Colonic mucosa (tissue), 4 donors: Measurements from ENCODE around the gene AXIN2. TPM values are rescaled to one million over a fixed set of nuclear protein-coding genes. Genes with fewer than 3 reads are reported as not detected.

Experiments
- DNase-seq: peaks from one replicate; pipeline ENCODE4 v3.0.0-alpha.2; 2020
- H3K27ac ChIP-seq: fragments of 200-600 bp; one replicate; pipeline ENCODE4 v1.8.0; 2021
- H3K27me3 ChIP-seq: fragments of 200-600 bp; one replicate; pipeline ENCODE4 v1.8.0; 2021
- H3K36me3 ChIP-seq: fragments of 200-600 bp; one replicate; pipeline ENCODE4 v1.8.0; 2021
- H3K4me1 ChIP-seq: fragments of 200-600 bp; one replicate; pipeline ENCODE4 v1.8.0; 2021; ENCODE audit warnings: mild to moderate bottlenecking
- H3K4me3 ChIP-seq: fragments of 200-600 bp; one replicate; pipeline ENCODE4 v1.8.0; 2021
- H3K9ac ChIP-seq, 2 donors: one replicate each; pipeline ENCODE4 v1.7.0; 2013; ENCODE audit warnings: control low read depth in 2 of 2, low read depth in 2 of 2, low read length in 2 of 2
- H3K9me3 ChIP-seq: fragments of 200-600 bp; one replicate; pipeline ENCODE4 v1.8.0; 2021
- CTCF ChIP-seq: fragments of 200-600 bp; IDR thresholded peaks from one replicate; pipeline ENCODE4 v1.8.0; 2022; ENCODE audit warnings: antibody characterized with exemption, mild to moderate bottlenecking
- intact Hi-C: fragments of 100-400 bp; cut with DNase I; formaldehyde crosslinking; loops from one replicate; pipeline ENCODE4 v1.14.1; 2022
- total RNA-seq, 2 donors: library from RNA; stranded (reverse); fragmentation: NEBNext Ultra II Directional in 1 of 2; extraction: Animal tissue kit (Norgen Biotek cat#: 25700) in 1 of 2; gene quantifications; one replicate each; pipeline ENCODE4 v1.2.1, GENCODE V29; 2021
- donor health status: healthy.
- donor health status: DM: no; HTN: no; CAD: no.
- donor health status: DM: no; HTN: no; CAD: no.

Gene AXIN2
- total RNA-seq, 2 donors from 2014 or later = 38.0 to 41.6 TPM

GRCh38 chr17:65567566-65567965 lies 6.1 kb upstream of the AXIN2 start:
- no peaks in the 10 kb centered on the region for H3K4me1 ChIP-seq
- H3K36me3 ChIP-seq = no peaks in the 10 kb centered on the region
- DNase-seq = no peak
- intact Hi-C loops = no loop called here
- TF ChIP-seq CTCF = no peak
- no peak overlapping the region for H3K9ac ChIP-seq
- H3K27me3 ChIP-seq = no peaks in the 10 kb centered on the region
- no peak overlapping the region for H3K27ac ChIP-seq
- H3K9me3 ChIP-seq = no peaks in the 10 kb centered on the region
- H3K4me3 ChIP-seq = no peak overlapping the region

DNA sequence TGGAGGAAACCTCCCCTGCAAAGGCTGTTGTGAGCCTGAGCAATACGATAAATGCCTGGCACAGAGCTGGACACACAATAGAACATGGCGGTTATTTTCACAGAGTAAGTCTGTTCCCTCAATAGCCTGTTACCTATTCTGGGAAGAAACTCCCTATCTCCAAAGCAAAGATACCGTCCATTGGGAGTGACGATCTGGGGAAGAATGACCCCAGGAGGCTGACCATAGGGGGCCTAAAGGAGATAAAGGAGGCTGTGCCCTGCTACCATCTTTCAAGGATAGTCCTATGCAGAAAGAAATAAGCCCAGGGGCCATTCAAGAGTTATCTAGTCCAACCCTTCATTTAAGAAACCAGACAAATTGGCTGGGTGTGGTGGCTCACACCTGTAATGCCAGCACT lies 4.1 kb upstream of the AXIN2 start:
- no peaks in the 10 kb centered on the region for H3K4me1 ChIP-seq
- no peak overlapping the region for H3K27ac ChIP-seq
- no peak for TF ChIP-seq CTCF
- H3K27me3 ChIP-seq = no peaks in the 10 kb centered on the region
- DNase-seq = no peak
- H3K36me3 ChIP-seq = no peaks in the 10 kb centered on the region
- no peak overlapping the region for H3K4me3 ChIP-seq
- H3K9ac ChIP-seq = no peak overlapping the region
- intact Hi-C loops = no loop called here
- no peaks in the 10 kb centered on the region for H3K9me3 ChIP-seq

DNA sequence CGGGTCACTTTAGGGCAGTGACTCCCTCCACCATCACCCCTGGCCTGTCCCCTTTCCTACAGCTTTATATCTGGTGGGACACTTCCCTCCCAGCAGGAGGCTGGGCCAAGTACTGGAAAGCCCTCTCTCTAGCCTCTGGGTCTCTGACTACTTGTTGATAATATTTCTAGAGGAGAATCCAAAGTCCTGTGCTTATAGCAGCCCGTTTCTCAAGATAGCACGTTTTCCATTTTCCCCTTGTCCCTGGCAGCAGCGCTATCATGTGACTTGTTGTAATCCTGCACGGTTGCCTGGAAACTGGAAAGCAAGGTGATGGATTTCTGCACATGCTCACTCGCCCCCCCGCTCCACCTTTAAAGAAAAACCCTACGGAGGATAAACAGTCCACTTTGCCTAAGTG lies 3.3 kb upstream of the AXIN2 start:
- Histone ChIP-seq H3K27ac (no peak overlapping the region), H3K9me3 (no peaks in the 10 kb centered on the region)
- DNase-seq = no peak

GRCh38 chr17:65562206-65562531 lies 721 bp upstream of the AXIN2 start:
- Histone ChIP-seq H3K27ac (no peak overlapping the region), H3K27me3 (no peaks in the 10 kb centered on the region), H3K9ac (no peak overlapping the region), H3K36me3 (no peaks in the 10 kb centered on the region), H3K9me3 (no peaks in the 10 kb centered on the region), H3K4me3 (peak overlapping the region; percentile 86), H3K4me1 (no peaks in the 10 kb centered on the region)
- intact Hi-C loops = no loop called here
- no peak for TF ChIP-seq CTCF
- no peak for DNase-seq

More for the DNA sequence above, 3.3 kb upstream of the AXIN2 start:
- Histone ChIP-seq H3K27me3 (no peaks in the 10 kb centered on the region), H3K4me1 (no peaks in the 10 kb centered on the region), H3K4me3 (no peak overlapping the region), H3K36me3 (no peaks in the 10 kb centered on the region), H3K9ac (no peak overlapping the region)
- no peak for TF ChIP-seq CTCF
- intact Hi-C loops = no loop called here

- intact Hi-C loops = no loop called here
- Histone ChIP-seq H3K36me3 (no peaks in the 10 kb centered on the region), H3K9me3 (no peaks in the 10 kb centered on the region), H3K9ac (peak overlapping the region; percentile 26 to 81), H3K4me1 (peaks cover 2% of the 10 kb centered on the region), H3K27ac (peak overlapping the region; percentile 80), H3K4me3 (peak overlapping the region; percentile 86), H3K27me3 (no peaks in the 10 kb centered on the region)
- peak; percentile 87 for DNase-seq
- no peak for TF ChIP-seq CTCF
Observed at GRCh38 chr17:65560628-65561451, 608 bp downstream of the AXIN2 start.
